ENCODE data around the gene TNFRSF4. TPM values are rescaled to one million over a fixed set of nuclear protein-coding genes. Genes with fewer than 3 reads are reported as not detected.
A peak's percentile ranks its signal among the peaks of the same experiment; 100 is the strongest.

Gene TNFRSF4
- total and polyA plus RNA-seq, 4 donors: 0.08 to 0.35 (median 0.15) TPM; not detected in 1

DNA sequence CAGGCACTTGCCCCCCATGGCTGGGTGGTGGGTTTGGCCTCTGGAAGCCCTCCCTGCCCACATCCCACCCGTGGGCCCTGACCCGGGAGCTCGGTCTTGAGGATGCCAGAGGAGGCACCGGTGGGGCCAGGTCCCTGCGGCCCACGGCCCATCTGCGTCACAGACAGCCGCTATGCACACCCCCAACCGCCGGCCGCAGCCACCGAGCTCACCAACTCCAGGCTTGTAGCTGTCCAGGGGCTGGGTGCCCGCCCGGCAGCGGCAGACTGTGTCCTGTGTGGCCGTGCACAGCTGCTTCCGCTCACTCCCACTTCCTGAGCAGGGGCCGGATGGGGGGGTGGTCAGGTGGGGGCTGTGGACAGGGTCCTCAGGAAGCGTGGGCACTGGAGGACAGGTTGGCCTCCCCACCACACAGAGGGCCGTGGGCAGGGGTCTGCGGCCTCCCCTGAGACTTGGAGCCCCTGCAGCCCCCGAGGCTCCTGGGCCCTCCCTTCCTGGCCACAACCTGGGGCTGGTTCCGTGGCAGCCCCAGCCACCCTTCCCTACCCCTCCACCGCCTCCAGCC, 1.1 kb downstream of the TNFRSF4 start:
- H3K4me1 ChIP-seq (ENCODE audit: control insufficient read depth in 4 of 4, insufficient read depth in 4 of 4, low read length in 3 of 4): peaks cover 0 to 8% (median 0%) of the 10 kb centered on the region in 4 donors
- 66% methylated on average over 24 of the region's 24 CpGs for WGBS
- TF ChIP-seq FOXA2 (IDR thresholded peaks at IDR 0.05) (no peak), RAD21 (IDR thresholded peaks at IDR 0.05) (peak in 1 of 2 donors; percentile 18)
- H3K27ac ChIP-seq (ENCODE audit: low read depth in 1 of 2, low read length in 2 of 2): no peak overlapping the region
- no peak for DNase-seq (ENCODE audit: low spot score)
- H3K27me3 ChIP-seq (ENCODE audit: control insufficient read depth in 4 of 4, insufficient read depth in 4 of 4, low read length in 3 of 4): no peaks in the 10 kb centered on the region
- H3K9me3 ChIP-seq (ENCODE audit: control insufficient read depth in 4 of 4, low read length in 3 of 4): no peaks in the 10 kb centered on the region
- H3K36me3 ChIP-seq (ENCODE audit: control insufficient read depth in 4 of 4, insufficient read depth in 3 of 4, low read depth in 1 of 4, low read length in 3 of 4): peaks cover 0 to 17% (median 8%) of the 10 kb centered on the region in 4 donors
- no peak overlapping the region for H3K9ac ChIP-seq (ENCODE audit: low read depth in 1 of 2, low read length in 2 of 2)
- peak overlapping the region in 1 of 3 donors; percentile 9 for H3K4me3 ChIP-seq (ENCODE audit: low read depth in 1 of 3, low read length in 3 of 3)

DNA sequence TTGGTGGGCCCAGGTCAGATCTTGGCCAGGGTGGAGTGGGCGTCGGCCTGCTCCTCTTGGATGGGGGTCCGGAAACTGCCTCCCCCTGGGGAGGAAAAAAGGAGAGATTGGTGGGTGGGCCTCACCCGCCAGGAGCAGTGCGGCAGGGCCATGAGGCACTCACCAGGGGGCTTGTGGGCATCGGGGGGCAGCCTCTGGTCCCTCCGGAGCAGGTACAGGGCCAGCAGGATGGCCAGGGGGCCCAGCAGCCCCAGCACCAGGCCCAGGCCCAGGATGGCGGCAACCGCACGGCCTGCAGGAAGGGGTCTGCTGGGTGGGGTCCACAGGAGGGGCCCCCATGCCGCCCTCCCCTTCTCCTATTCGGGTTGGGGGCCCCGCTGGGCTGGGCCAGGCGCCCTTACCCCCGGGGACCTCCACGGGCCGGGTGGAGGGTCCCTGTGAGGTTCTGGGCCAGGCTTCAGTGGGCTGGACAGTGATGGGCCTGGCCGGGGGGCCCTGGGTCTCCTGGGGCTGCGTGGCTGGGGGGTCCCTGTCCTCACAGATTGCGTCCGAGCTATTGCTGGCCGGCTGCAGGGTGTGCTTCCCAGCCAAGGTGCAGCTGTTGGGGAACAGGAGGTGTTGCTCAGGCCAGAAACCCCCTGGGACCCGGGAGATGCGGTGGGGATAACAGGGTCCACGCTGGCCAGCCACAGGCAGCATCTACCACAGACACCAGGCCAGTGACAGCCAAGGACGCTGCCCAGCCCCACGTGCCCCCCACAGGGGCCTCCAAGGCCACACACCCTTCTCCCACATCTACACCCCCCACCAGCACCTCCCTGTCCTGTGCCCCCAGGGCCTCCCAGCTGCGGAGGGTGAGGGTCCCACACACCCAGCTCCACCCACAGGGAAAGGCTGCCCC, 2.2 kb downstream of the TNFRSF4 start:
- Histone ChIP-seq H3K9ac (ENCODE audit: low read depth in 1 of 2, low read length in 2 of 2) (no peak overlapping the region), H3K27me3 (ENCODE audit: control insufficient read depth in 4 of 4, insufficient read depth in 4 of 4, low read length in 3 of 4) (peaks cover 0 to 2% (median 0%) of the 10 kb centered on the region in 4 donors), H3K4me3 (ENCODE audit: low read depth in 1 of 3, low read length in 3 of 3) (no peak overlapping the region), H3K9me3 (ENCODE audit: control insufficient read depth in 4 of 4, low read length in 3 of 4) (no peaks in the 10 kb centered on the region), H3K36me3 (ENCODE audit: control insufficient read depth in 4 of 4, insufficient read depth in 3 of 4, low read depth in 1 of 4, low read length in 3 of 4) (peaks cover 0 to 8% (median 2%) of the 10 kb centered on the region in 4 donors), H3K4me1 (ENCODE audit: control insufficient read depth in 4 of 4, insufficient read depth in 4 of 4, low read length in 3 of 4) (peaks cover 0 to 8% (median 0%) of the 10 kb centered on the region in 4 donors), H3K27ac (ENCODE audit: low read depth in 1 of 2, low read length in 2 of 2) (no peak overlapping the region)
- no peak for DNase-seq (ENCODE audit: low spot score)
- 91% methylated on average over 28 of the region's 28 CpGs for WGBS
- TF ChIP-seq EGR1 (IDR thresholded peaks at IDR 0.05; ENCODE audit: low read depth in 2 of 2): no peak
- no peak for TF ChIP-seq HNF4A (conservative IDR thresholded peaks at IDR 0.05)
- TF ChIP-seq, protein P1, sequence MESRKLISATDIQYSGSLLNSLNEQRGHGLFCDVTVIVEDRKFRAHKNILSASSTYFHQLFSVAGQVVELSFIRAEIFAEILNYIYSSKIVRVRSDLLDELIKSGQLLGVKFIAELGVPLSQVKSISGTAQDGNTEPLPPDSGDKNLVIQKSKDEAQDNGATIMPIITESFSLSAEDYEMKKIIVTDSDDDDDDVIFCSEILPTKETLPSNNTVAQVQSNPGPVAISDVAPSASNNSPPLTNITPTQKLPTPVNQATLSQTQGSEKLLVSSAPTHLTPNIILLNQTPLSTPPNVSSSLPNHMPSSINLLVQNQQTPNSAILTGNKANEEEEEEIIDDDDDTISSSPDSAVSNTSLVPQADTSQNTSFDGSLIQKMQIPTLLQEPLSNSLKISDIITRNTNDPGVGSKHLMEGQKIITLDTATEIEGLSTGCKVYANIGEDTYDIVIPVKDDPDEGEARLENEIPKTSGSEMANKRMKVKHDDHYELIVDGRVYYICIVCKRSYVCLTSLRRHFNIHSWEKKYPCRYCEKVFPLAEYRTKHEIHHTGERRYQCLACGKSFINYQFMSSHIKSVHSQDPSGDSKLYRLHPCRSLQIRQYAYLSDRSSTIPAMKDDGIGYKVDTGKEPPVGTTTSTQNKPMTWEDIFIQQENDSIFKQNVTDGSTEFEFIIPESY (IDR thresholded peaks at IDR 0.05): no peak
- TF ChIP-seq YY1 (IDR thresholded peaks at IDR 0.05): no peak
- TF ChIP-seq HNF4G (IDR thresholded peaks at IDR 0.05): no peak
- TF ChIP-seq, protein P2, sequence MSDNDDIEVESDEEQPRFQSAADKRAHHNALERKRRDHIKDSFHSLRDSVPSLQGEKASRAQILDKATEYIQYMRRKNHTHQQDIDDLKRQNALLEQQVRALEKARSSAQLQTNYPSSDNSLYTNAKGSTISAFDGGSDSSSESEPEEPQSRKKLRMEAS (IDR thresholded peaks at IDR 0.05): no peak
- no peak for TF ChIP-seq RXRA (IDR thresholded peaks at IDR 0.05)
- TF ChIP-seq, protein P3, sequence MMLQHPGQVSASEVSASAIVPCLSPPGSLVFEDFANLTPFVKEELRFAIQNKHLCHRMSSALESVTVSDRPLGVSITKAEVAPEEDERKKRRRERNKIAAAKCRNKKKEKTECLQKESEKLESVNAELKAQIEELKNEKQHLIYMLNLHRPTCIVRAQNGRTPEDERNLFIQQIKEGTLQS (IDR thresholded peaks at IDR 0.05): no peak
- no peak for TF ChIP-seq FOXA1 (IDR thresholded peaks at IDR 0.05)
- TF ChIP-seq RAD21 (IDR thresholded peaks at IDR 0.05): no peak
- TF ChIP-seq GABPA (IDR thresholded peaks at IDR 0.05 in 1 of 2, conservative IDR thresholded peaks at IDR 0.05 in 1 of 2): no peak
- TF ChIP-seq SP1 (IDR thresholded peaks at IDR 0.05): no peak
- TF ChIP-seq, protein P4, sequence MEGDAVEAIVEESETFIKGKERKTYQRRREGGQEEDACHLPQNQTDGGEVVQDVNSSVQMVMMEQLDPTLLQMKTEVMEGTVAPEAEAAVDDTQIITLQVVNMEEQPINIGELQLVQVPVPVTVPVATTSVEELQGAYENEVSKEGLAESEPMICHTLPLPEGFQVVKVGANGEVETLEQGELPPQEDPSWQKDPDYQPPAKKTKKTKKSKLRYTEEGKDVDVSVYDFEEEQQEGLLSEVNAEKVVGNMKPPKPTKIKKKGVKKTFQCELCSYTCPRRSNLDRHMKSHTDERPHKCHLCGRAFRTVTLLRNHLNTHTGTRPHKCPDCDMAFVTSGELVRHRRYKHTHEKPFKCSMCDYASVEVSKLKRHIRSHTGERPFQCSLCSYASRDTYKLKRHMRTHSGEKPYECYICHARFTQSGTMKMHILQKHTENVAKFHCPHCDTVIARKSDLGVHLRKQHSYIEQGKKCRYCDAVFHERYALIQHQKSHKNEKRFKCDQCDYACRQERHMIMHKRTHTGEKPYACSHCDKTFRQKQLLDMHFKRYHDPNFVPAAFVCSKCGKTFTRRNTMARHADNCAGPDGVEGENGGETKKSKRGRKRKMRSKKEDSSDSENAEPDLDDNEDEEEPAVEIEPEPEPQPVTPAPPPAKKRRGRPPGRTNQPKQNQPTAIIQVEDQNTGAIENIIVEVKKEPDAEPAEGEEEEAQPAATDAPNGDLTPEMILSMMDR (IDR thresholded peaks at IDR 0.05; ENCODE audit: low read depth, low read length, missing input control): no peak
- no peak for TF ChIP-seq FOXA2 (IDR thresholded peaks at IDR 0.05)
- TF ChIP-seq TAF1 (conservative IDR thresholded peaks at IDR 0.05): no peak
- no peak for TF ChIP-seq NR2F2 (IDR thresholded peaks at IDR 0.05)
- no peak for TF ChIP-seq JUND (IDR thresholded peaks at IDR 0.05)
- TF ChIP-seq, protein P5, sequence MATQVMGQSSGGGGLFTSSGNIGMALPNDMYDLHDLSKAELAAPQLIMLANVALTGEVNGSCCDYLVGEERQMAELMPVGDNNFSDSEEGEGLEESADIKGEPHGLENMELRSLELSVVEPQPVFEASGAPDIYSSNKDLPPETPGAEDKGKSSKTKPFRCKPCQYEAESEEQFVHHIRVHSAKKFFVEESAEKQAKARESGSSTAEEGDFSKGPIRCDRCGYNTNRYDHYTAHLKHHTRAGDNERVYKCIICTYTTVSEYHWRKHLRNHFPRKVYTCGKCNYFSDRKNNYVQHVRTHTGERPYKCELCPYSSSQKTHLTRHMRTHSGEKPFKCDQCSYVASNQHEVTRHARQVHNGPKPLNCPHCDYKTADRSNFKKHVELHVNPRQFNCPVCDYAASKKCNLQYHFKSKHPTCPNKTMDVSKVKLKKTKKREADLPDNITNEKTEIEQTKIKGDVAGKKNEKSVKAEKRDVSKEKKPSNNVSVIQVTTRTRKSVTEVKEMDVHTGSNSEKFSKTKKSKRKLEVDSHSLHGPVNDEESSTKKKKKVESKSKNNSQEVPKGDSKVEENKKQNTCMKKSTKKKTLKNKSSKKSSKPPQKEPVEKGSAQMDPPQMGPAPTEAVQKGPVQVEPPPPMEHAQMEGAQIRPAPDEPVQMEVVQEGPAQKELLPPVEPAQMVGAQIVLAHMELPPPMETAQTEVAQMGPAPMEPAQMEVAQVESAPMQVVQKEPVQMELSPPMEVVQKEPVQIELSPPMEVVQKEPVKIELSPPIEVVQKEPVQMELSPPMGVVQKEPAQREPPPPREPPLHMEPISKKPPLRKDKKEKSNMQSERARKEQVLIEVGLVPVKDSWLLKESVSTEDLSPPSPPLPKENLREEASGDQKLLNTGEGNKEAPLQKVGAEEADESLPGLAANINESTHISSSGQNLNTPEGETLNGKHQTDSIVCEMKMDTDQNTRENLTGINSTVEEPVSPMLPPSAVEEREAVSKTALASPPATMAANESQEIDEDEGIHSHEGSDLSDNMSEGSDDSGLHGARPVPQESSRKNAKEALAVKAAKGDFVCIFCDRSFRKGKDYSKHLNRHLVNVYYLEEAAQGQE (IDR thresholded peaks at IDR 0.05): no peak
